ENCODE results near the gene SPAG4. TPM values are rescaled to one million over a fixed set of nuclear protein-coding genes. Genes with fewer than 3 reads are reported as not detected.

The SPAG4 gene
- total RNA-seq, 3 donors from 2014 or later = 1.6 to 2.5 (median 1.9) TPM

DNA sequence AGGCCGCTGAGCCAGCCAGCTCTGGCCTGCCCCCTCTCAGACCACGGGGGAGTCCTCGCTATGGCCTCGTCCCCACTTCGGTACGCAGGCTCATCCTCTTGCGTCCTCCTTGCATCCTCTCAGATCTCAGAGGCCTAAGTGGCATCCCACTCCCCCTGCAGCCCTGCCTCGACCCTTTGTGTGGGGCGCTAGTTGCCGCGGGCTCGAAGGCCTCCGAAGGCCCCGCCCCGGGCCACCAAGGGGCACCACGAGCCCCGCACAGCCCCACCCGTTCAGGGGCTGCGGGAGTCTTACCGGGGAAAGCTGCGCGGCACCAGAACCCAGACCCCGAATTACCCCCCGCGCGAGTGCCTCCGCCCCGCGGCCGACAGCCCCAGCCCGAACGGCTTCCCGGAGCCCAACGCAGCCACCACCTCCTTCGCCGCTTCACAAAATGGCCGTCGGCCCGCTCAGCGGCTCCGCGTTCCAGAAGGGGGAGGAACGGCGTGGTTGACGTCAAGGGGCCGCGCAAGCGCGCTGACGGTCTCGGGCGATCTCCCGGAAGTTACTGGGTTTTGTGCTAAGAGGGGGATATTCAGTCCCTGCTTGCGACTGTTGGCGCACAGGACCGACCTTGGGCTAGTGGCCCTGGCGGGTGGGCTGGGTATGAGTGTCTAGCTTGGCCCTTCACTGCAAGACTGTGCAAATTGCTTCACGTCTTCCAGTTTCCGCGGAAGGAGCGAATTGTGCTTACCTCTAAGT is 49.0 kb downstream of the SPAG4 start, which contains the start of the genes CPNE1 and RBM12:
Gene CPNE1, minus strand, starts transcription at position 435 of the 741 bp plus-strand sequence. CDS start 31,977 bp downstream, outside the sequence.
Gene RBM12, minus strand, starts transcription at position 435 of the 741 bp plus-strand sequence. CDS start 9,578 bp downstream, outside the sequence.
- DNase-seq (peak; percentile 88), ATAC-seq (peak; percentile 69 to 70)
- Mint-ChIP-seq H3K4me1 (ENCODE audit: low read depth) (peaks cover 39% of the 10 kb centered on the region), H3K9me3 (no peaks in the 10 kb centered on the region), H3K4me3 (peak within 1 kb of the TSS; percentile 94), H3K27me3 (ENCODE audit: low read depth) (no peaks in the 10 kb centered on the region), H3K36me3 (ENCODE audit: insufficient read depth) (peaks cover 19% of the 10 kb centered on the region)

DNA sequence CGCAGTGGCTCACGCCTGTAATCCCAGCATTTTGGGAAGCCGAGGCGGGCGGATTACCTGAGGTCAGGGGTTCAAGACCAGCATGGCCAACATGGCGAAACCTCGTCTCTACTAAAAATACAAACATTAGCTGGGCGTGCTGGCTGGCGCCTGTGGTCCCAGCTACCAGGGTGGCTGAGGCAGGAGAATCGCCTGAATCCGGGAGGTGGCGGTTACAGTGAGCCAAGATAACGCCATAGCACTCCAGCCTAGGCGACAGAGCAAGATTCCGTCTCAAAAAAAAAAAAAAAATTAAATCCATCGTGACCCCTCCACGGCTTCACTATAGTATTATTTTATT is 50.3 kb downstream of the SPAG4 start:
- DNase-seq = no peak
- Mint-ChIP-seq H3K4me3 (peak overlapping the region; percentile 43), H3K27me3 (ENCODE audit: low read depth) (no peaks in the 10 kb centered on the region), H3K9me3 (no peaks in the 10 kb centered on the region), H3K36me3 (ENCODE audit: insufficient read depth) (peaks cover 29% of the 10 kb centered on the region), H3K4me1 (ENCODE audit: low read depth) (peaks cover 26% of the 10 kb centered on the region)
- ATAC-seq = no peak

DNA sequence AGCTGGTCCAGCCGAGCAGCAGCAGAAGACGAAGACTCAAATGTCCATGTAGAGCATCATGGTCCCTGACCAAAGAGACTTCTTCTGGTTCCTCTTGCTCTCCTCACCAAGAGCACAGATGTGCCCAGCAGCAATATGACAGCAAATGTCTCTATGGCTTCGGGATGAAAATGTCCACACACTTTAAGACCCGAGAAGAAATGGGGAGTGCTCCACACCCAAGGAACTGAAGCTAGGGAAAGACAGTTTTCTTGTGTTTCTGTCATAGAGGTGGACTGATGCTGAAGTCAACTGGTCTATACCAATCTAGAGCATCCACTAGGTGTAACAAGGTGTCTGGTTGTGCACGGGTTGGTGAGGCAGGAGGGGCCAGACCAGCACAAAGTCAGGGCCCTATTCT is 53.6 kb downstream of the SPAG4 start:
- ATAC-seq (no peak), DNase-seq (no peak)
- Mint-ChIP-seq H3K9me3 (no peaks in the 10 kb centered on the region), H3K36me3 (ENCODE audit: insufficient read depth) (peaks cover 42% of the 10 kb centered on the region), H3K4me3 (no peak overlapping the region), H3K27me3 (ENCODE audit: low read depth) (no peaks in the 10 kb centered on the region), H3K4me1 (ENCODE audit: low read depth) (peaks cover 2% of the 10 kb centered on the region)

DNA sequence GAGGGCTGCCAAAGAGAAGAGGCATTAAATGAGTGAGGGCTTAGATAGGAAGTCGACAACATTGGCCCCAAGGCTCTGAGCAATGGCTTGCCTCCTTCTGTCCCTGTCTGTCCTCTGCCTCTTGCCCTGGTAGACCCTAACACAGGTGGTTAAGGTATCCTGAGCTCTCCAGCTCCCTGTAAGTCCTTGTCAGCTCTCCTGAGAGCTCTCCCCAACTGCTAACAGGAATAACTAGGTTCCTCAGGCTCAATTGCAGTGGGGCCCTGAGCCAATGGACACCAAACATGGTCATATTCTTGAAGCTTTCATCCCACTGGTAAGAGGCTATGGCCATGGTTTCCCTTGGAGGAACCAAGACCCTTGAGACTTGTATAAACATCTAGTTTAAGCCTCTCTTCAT is 54.1 kb downstream of the SPAG4 start:
- Mint-ChIP-seq H3K36me3 (ENCODE audit: insufficient read depth) (peaks cover 45% of the 10 kb centered on the region), H3K9me3 (no peaks in the 10 kb centered on the region), H3K4me1 (ENCODE audit: low read depth) (peaks cover 2% of the 10 kb centered on the region), H3K27me3 (ENCODE audit: low read depth) (no peaks in the 10 kb centered on the region), H3K4me3 (no peak overlapping the region)
- DNase-seq (no peak), ATAC-seq (no peak)

Other genes with a start within 250 kb of the SPAG4 start
- 10 to 100 TPM; 58.1 to 61.7 (median 58.5) TPM for gene UQCC1, start 203.9 kb upstream of the SPAG4 start, total RNA-seq
- not detected for gene GDF5, start 177.6 kb upstream of the SPAG4 start, total RNA-seq
- gene CEP250, start 160.2 kb upstream of the SPAG4 start, total RNA-seq = 10 to 100 TPM; 27.7 to 31.9 (median 30.9) TPM
- gene C20orf173, start 86.2 kb upstream of the SPAG4 start, total RNA-seq = not detected
- gene ERGIC3, start 73.8 kb upstream of the SPAG4 start, total RNA-seq = 100 to 1,000 TPM; 127 to 130 (median 128) TPM
- 100 to 1,000 TPM; 229 to 264 (median 257) TPM for gene CPNE1, start 49.1 kb downstream of the SPAG4 start, total RNA-seq
- gene RBM12, start 49.1 kb downstream of the SPAG4 start, total RNA-seq = 100 to 1,000 TPM; 135 to 137 (median 136) TPM
- gene NFS1, start 83.5 kb downstream of the SPAG4 start, total RNA-seq = 10 to 100 TPM; 29.0 to 39.4 (median 38.4) TPM
- gene ROMO1, start 83.6 kb downstream of the SPAG4 start, total RNA-seq = 100 to 1,000 TPM; 160 to 171 (median 171) TPM
- 100 to 1,000 TPM; 336 to 375 (median 337) TPM for gene RBM39, start 126.4 kb downstream of the SPAG4 start, total RNA-seq
- 10 to 100 TPM; 47.7 to 59.4 (median 48.8) TPM for gene PHF20, start 156.2 kb downstream of the SPAG4 start, total RNA-seq